Measurements from ENCODE around the gene THBS1. TPM values are rescaled to one million over a fixed set of nuclear protein-coding genes. Genes with fewer than 3 reads are reported as not detected.

THBS1 gene
- total RNA-seq, 4 donors from 2014 or later: 119 to 341 (median 210) TPM

- H3K9me3 ChIP-seq: no peaks in the 10 kb centered on the region
- no peaks in the 10 kb centered on the region for H3K4me1 ChIP-seq
- no peaks in the 10 kb centered on the region for H3K27me3 ChIP-seq
- no peak overlapping the region for H3K27ac ChIP-seq
- H3K36me3 ChIP-seq: no peaks in the 10 kb centered on the region
- intact Hi-C loops (cut with DNase I; ENCODE audit: low total_unique reads): no loop called here
- TF ChIP-seq POLR2A (IDR thresholded peaks at IDR 0.05): no peak
- no peak for TF ChIP-seq CTCF (IDR thresholded peaks at IDR 0.05)
- no peak for DNase-seq
- H3K4me3 ChIP-seq: no peak overlapping the region
These were observed 46.7 kb downstream of the THBS1 start for GRCh38 chr15:39627451-39628143.

GRCh38 chr15:39628144-39628508 lies 47.2 kb downstream of the THBS1 start:
- H3K27me3 ChIP-seq: no peaks in the 10 kb centered on the region
- H3K27ac ChIP-seq: no peak overlapping the region
- H3K36me3 ChIP-seq: no peaks in the 10 kb centered on the region
- intact Hi-C loops (cut with DNase I; ENCODE audit: low total_unique reads): no loop called here
- no peak for DNase-seq
- no peak overlapping the region for H3K4me3 ChIP-seq
- H3K9me3 ChIP-seq: no peaks in the 10 kb centered on the region
- TF ChIP-seq CTCF (IDR thresholded peaks at IDR 0.05) (no peak), POLR2A (IDR thresholded peaks at IDR 0.05) (no peak)
- H3K4me1 ChIP-seq: no peaks in the 10 kb centered on the region

- TF ChIP-seq POLR2A (IDR thresholded peaks at IDR 0.05) (no peak), CTCF (IDR thresholded peaks at IDR 0.05) (no peak)
- intact Hi-C loops (cut with DNase I; ENCODE audit: low total_unique reads): no loop called here
- H3K27ac ChIP-seq: peak overlapping the region; percentile 10 to 19
These were observed 47.8 kb downstream of the THBS1 start for GRCh38 chr15:39628546-39629257.

GRCh38 chr15:39629371-39629770 lies 48.5 kb downstream of the THBS1 start:
- Histone ChIP-seq H3K27ac (peak overlapping the region; percentile 10 to 22), H3K4me1 (no peaks in the 10 kb centered on the region), H3K36me3 (no peaks in the 10 kb centered on the region), H3K4me3 (no peak overlapping the region), H3K9me3 (no peaks in the 10 kb centered on the region), H3K27me3 (no peaks in the 10 kb centered on the region)
- no peak for TF ChIP-seq CTCF (IDR thresholded peaks at IDR 0.05)
- DNase-seq: no peak
- intact Hi-C loops (cut with DNase I; ENCODE audit: low total_unique reads): no loop called here

More at GRCh38 chr15:39628546-39629257, 47.8 kb downstream of the THBS1 start:
- DNase-seq: no peak
- Histone ChIP-seq H3K4me3 (no peak overlapping the region), H3K4me1 (no peaks in the 10 kb centered on the region), H3K27me3 (no peaks in the 10 kb centered on the region), H3K36me3 (no peaks in the 10 kb centered on the region), H3K9me3 (no peaks in the 10 kb centered on the region)

- TF ChIP-seq POLR2A (IDR thresholded peaks at IDR 0.05): no peak
- no peak overlapping the region for H3K4me3 ChIP-seq
- intact Hi-C loops (cut with DNase I; ENCODE audit: low total_unique reads): no loop called here
- H3K9me3 ChIP-seq: no peaks in the 10 kb centered on the region
- H3K4me1 ChIP-seq: no peaks in the 10 kb centered on the region
- DNase-seq: no peak
- peak overlapping the region in 1 of 2 donors; percentile 22 for H3K27ac ChIP-seq
- H3K27me3 ChIP-seq: no peaks in the 10 kb centered on the region
- H3K36me3 ChIP-seq: no peaks in the 10 kb centered on the region
These were observed 49.0 kb downstream of the THBS1 start for GRCh38 chr15:39629906-39630305.

Data from uterus (tissue), 4 donors.